ENCODE results near the gene RTN4R. TPM values are rescaled to one million over a fixed set of nuclear protein-coding genes. Genes with fewer than 3 reads are reported as not detected.

Gene RTN4R
- total and polyA plus RNA-seq, 9 of the 15 experiments (the other 6 are each of a cell fraction or from before 2014, with no cell fraction given), result 0.04 to 2.8 (median 1.4) TPM; not detected in 3

GRCh38 chr22:20251981-20252380 lies 16.1 kb downstream of the RTN4R start (continued):
- TF ChIP-seq CLOCK (CRISPR knock-in tag; IDR thresholded peaks at IDR 0.05; ENCODE audit: borderline replicate concordance) (no peak), EWSR1 (IDR thresholded peaks at IDR 0.05; ENCODE audit: borderline replicate concordance, low read depth, partially characterized antibody) (no peak), SAP30 (IDR thresholded peaks at IDR 0.05; ENCODE audit: borderline replicate concordance, insufficient read depth, low read depth, low read length, poor library complexity, severe bottlenecking) (no peak), PPARD (CRISPR knock-in tag; IDR thresholded peaks at IDR 0.05) (no peak), YBX1 (IDR thresholded peaks at IDR 0.05) (peak; percentile 97; the same call in 1 of the 2 replicates), EZH2 (IDR thresholded peaks at IDR 0.05; ENCODE audit: borderline replicate concordance, low read depth, low read length) (no peak), ZNF197 (CRISPR knock-in tag; IDR thresholded peaks at IDR 0.05; ENCODE audit: low read depth) (no peak), FOS (IDR thresholded peaks at IDR 0.05; ENCODE audit: extremely low read depth, insufficient read length) (no peak), ZNF174 (CRISPR knock-in tag; IDR thresholded peaks at IDR 0.05) (no peak), HOXB6 (CRISPR knock-in tag; IDR thresholded peaks at IDR 0.05; ENCODE audit: borderline replicate concordance) (no peak), RAD21 (CRISPR knock-in tag; conservative IDR thresholded peaks at IDR 0.05 in 1 of 2, IDR thresholded peaks at IDR 0.05 in 1 of 2) (no peak), KLF10 (CRISPR knock-in tag; IDR thresholded peaks at IDR 0.05) (no peak), ESRRA (IDR thresholded peaks at IDR 0.05; ENCODE audit: borderline replicate concordance, low read depth) (no peak), ZSCAN32 (CRISPR knock-in tag; IDR thresholded peaks at IDR 0.05) (no peak), ARHGAP35 (IDR thresholded peaks at IDR 0.05; ENCODE audit: partially characterized antibody) (peak; percentile 68), XRCC5 (IDR thresholded peaks at IDR 0.05; ENCODE audit: low read depth, low read length) (no peak), CBX5 (IDR thresholded peaks at IDR 0.05; ENCODE audit: borderline replicate concordance, low read depth) (no peak), GABPA (tag; conservative IDR thresholded peaks at IDR 0.05; ENCODE audit: low read depth) (no peak), ZNF3 (CRISPR knock-in tag; IDR thresholded peaks at IDR 0.05) (no peak), GTF2B (IDR thresholded peaks at IDR 0.05; ENCODE audit: extremely low read depth, insufficient read length) (no peak), SMAD4 (CRISPR knock-in tag; conservative IDR thresholded peaks at IDR 0.05) (no peak)
- TF ChIP-seq, protein P1, sequence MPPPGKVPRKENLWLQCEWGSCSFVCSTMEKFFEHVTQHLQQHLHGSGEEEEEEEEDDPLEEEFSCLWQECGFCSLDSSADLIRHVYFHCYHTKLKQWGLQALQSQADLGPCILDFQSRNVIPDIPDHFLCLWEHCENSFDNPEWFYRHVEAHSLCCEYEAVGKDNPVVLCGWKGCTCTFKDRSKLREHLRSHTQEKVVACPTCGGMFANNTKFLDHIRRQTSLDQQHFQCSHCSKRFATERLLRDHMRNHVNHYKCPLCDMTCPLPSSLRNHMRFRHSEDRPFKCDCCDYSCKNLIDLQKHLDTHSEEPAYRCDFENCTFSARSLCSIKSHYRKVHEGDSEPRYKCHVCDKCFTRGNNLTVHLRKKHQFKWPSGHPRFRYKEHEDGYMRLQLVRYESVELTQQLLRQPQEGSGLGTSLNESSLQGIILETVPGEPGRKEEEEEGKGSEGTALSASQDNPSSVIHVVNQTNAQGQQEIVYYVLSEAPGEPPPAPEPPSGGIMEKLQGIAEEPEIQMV (tag; conservative IDR thresholded peaks at IDR 0.05; ENCODE audit: low read depth), result no peak
- TF ChIP-seq, protein P2, sequence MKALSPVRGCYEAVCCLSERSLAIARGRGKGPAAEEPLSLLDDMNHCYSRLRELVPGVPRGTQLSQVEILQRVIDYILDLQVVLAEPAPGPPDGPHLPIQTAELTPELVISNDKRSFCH (CRISPR knock-in tag; IDR thresholded peaks at IDR 0.05), result no peak
- TF ChIP-seq, protein P2 (tag; IDR thresholded peaks at IDR 0.05), result peak; percentile 79; the same call in 1 of the 2 replicates

Measured in K562 (cell line).